Thyroid gland (tissue), 4 donors: ENCODE data around the gene ZNHIT1. TPM values are rescaled to one million over a fixed set of nuclear protein-coding genes. Genes with fewer than 3 reads are reported as not detected.

Experiments
- DNase-seq, 2 donors: peaks; one replicate each; pipeline ENCODE4 v3.0.0-alpha.2; 2019
- H3K27ac ChIP-seq, 3 donors: fragments of 200-600 bp; sonication (generic); 1 replicate in 2 of 3; 2 replicates in 1 of 3; pipeline ENCODE4 v1.5.1; 2016 to 2019; ENCODE audit warnings: mild to moderate bottlenecking in 1 of 3, moderate library complexity in 1 of 3
- H3K27me3 ChIP-seq: fragments of 200-600 bp; sonication (generic); one replicate; pipeline ENCODE4 v1.5.1; 2019
- H3K36me3 ChIP-seq, 2 donors: fragments of 200-600 bp; sonication (generic); one replicate each; pipeline ENCODE4 v1.5.1; 2016 to 2019
- H3K4me1 ChIP-seq, 2 donors: fragments of 200-600 bp; sonication (generic); one replicate each; pipeline ENCODE4 v1.5.1; 2017 to 2019
- H3K4me3 ChIP-seq, 3 donors: fragments of 200-600 bp; sonication (generic); replicated peaks in 1 of 3; 1 replicate in 2 of 3; 2 replicates in 1 of 3; pipeline ENCODE4 v1.5.1; 2016; ENCODE audit warnings: mild to moderate bottlenecking in 1 of 3
- H3K9me3 ChIP-seq: fragments of 200-600 bp; sonication (generic); one replicate; pipeline ENCODE4 v1.5.1; 2017
- POLR2A ChIP-seq, 2 donors: fragments of 450-650 bp; IDR thresholded peaks; one replicate each; pipeline ENCODE4 v1.6.1; 2017; ENCODE audit warnings: antibody characterized with exemption in 2 of 2, mild to moderate bottlenecking in 2 of 2, moderate library complexity in 1 of 2
- WGBS, 2 donors: methylation state at CpG; one replicate each; pipeline ENCODE4 v1.1.5; 2017; 5-methylcytosine and 5-hydroxymethylcytosine counted together
- intact Hi-C: fragments of 100-400 bp; cut with DNase I; formaldehyde crosslinking; loops from one replicate; pipeline ENCODE4 v1.15.1; 2023
- total RNA-seq, 4 donors: library from RNA; depleted of rRNA; stranded (reverse); fragments of >200 nt; gene quantifications; one replicate each; pipeline ENCODE4 v1.2.3, GENCODE V29; 2016
- TF ChIP-seq, protein P1 (sequence below), 6 experiments: fragments of 200-600 bp in 3 of 6; fragments of 450-650 bp in 3 of 6; sonication (generic) in 3 of 6; IDR thresholded peaks; one replicate each; pipeline ENCODE4 v1.5.1; 2016 to 2019; ENCODE audit warnings: antibody characterized with exemption in 6 of 6, mild to moderate bottlenecking in 2 of 6, inconsistent platforms in 1 of 6, moderate library complexity in 1 of 6

ZNHIT1 gene
- total RNA-seq, 4 donors from 2014 or later, result 71.5 to 141 (median 107) TPM

DNA sequence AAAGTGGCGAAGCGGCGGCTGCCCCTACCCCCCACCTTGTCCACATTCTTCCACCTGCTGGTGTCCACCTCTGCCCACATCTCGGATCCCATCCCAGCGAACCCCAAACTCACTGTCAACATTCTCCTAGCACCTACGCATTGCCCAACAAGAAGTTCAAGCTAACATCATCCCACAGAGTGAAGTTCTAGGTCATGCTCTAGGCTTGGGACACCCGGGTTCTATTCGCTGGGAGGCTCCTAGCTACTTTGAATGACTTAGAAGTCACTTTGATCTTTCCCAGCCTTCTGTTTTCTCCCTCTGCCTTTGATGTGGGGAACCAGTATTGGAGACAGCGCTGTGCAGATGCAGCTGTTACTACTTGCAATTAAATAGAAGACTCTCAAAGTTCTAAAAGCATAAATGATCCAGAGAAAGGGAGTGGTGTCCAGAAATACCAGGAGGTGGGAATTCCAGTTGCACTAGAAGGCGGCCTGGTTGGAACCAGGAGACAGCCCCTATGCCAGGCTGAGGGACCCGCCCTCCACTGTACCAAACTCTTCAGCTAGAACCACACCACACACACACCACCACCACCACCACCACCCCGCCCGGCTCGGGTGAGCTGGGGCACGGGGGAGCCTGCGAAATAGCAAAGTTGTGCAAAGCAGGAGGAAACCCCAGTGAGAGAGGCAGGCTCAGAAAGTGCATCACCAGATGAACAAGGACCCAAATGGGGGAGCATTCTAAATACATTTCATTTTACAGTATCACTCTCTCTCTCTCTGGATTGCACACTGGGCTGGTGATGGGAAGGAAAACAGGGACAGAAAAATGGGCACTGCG is 47.1 kb upstream of the ZNHIT1 start:
- intact Hi-C loops, result no loop called here
- no peaks in the 10 kb centered on the region for H3K9me3 ChIP-seq
- peaks cover 23 to 41% of the 10 kb centered on the region in 2 donors for H3K4me1 ChIP-seq
- WGBS, 2 donors, result 4 to 5% methylated on average over 12 to 17 of the region's 17 CpGs
- H3K27ac ChIP-seq, result no peak overlapping the region
- no peak for DNase-seq
- H3K27me3 ChIP-seq, result peaks cover 37% of the 10 kb centered on the region
- H3K4me3 ChIP-seq, result no peak overlapping the region
- no peaks in the 10 kb centered on the region for H3K36me3 ChIP-seq
- TF ChIP-seq, protein P1, sequence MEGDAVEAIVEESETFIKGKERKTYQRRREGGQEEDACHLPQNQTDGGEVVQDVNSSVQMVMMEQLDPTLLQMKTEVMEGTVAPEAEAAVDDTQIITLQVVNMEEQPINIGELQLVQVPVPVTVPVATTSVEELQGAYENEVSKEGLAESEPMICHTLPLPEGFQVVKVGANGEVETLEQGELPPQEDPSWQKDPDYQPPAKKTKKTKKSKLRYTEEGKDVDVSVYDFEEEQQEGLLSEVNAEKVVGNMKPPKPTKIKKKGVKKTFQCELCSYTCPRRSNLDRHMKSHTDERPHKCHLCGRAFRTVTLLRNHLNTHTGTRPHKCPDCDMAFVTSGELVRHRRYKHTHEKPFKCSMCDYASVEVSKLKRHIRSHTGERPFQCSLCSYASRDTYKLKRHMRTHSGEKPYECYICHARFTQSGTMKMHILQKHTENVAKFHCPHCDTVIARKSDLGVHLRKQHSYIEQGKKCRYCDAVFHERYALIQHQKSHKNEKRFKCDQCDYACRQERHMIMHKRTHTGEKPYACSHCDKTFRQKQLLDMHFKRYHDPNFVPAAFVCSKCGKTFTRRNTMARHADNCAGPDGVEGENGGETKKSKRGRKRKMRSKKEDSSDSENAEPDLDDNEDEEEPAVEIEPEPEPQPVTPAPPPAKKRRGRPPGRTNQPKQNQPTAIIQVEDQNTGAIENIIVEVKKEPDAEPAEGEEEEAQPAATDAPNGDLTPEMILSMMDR (IDR thresholded peaks at IDR 0.05), result no peak
- no peak for TF ChIP-seq POLR2A (IDR thresholded peaks at IDR 0.05)

DNA sequence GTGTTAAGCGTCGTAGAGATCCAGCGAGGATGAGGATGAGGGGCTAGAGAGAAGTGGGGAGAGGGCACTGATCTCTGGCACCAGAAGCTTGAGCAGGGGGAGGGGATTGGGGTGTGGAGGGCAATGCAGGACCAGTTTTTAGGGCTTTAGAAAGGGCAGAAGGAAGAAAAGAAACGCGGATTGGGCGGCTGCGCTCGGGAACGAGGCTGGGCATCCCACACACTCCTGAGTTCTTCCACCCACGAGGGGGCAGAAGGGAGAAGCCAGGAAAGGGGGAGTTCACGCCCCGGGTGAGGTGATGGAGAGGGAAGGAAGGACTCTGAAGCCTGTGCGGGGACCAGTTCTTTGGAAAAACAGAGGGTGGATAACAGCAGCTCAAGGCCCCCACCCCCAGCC is 46.5 kb upstream of the ZNHIT1 start:
- Histone ChIP-seq H3K4me3 (no peak overlapping the region), H3K27me3 (peaks cover 33% of the 10 kb centered on the region), H3K9me3 (no peaks in the 10 kb centered on the region), H3K4me1 (peaks cover 22 to 40% of the 10 kb centered on the region in 2 donors), H3K36me3 (no peaks in the 10 kb centered on the region), H3K27ac (no peak overlapping the region)
- DNase-seq, result no peak
- TF ChIP-seq, protein P1 (IDR thresholded peaks at IDR 0.05), result no peak
- no peak for TF ChIP-seq POLR2A (IDR thresholded peaks at IDR 0.05)
- WGBS, 2 donors, result 4% methylated on average over 12 to 13 of the region's 13 CpGs
- intact Hi-C loops, result no loop called here

DNA sequence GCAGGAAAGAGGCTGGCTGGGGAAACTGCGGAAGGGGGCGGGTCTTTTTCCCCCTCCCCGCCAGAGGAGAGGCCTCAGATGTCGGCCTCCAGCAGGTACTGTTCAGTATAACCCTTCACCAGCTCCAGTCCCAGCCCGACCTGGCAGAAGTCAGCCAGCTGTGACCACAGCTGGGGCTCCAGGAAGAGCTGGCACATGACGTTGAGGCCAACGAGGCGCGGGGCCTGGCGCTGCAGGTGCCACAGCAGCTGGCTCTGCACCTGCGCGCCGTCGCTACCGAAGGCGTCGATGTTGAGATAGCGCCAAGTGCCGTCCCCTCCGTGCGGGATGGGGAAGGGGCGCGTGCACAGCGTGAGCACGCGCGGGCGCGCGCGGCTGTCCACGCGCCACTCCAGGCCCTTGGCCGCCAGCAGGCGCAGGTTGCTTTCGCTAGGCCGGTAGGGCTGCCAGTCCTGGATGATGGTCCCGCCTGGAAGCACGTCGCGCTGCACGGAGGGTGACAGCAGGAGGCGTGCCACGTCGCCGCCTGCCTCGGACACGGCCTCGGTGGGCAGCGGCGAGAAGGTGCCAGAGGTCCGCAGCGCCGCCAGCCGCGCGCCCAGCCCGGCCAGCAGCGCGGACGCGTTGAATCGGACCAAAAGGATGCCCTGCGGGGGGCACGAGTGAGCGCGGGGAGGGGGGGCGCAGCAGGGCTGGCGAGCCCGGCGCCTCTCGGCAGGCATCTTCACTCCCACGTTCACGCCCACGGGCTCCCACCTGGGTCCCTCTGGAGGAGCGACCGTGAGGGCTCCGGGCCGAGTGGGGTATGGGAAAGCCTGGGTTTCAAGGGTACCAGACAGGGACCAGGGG is 45.7 kb upstream of the ZNHIT1 start:
- no peak overlapping the region for H3K27ac ChIP-seq
- H3K4me1 ChIP-seq, result peaks cover 22 to 40% of the 10 kb centered on the region in 2 donors
- H3K4me3 ChIP-seq, result peak overlapping the region in 1 of 3 donors; percentile 22
- peak; percentile 63 to 64 for DNase-seq
- no peak for TF ChIP-seq POLR2A (IDR thresholded peaks at IDR 0.05)
- TF ChIP-seq, protein P1 (IDR thresholded peaks at IDR 0.05), result no peak
- peaks cover 33% of the 10 kb centered on the region for H3K27me3 ChIP-seq
- 0 to 2% methylated on average over 6 to 45 of the region's 79 CpGs for WGBS, 2 donors
- H3K36me3 ChIP-seq, result no peaks in the 10 kb centered on the region
- no peaks in the 10 kb centered on the region for H3K9me3 ChIP-seq
- intact Hi-C loops, result no loop called here

DNA sequence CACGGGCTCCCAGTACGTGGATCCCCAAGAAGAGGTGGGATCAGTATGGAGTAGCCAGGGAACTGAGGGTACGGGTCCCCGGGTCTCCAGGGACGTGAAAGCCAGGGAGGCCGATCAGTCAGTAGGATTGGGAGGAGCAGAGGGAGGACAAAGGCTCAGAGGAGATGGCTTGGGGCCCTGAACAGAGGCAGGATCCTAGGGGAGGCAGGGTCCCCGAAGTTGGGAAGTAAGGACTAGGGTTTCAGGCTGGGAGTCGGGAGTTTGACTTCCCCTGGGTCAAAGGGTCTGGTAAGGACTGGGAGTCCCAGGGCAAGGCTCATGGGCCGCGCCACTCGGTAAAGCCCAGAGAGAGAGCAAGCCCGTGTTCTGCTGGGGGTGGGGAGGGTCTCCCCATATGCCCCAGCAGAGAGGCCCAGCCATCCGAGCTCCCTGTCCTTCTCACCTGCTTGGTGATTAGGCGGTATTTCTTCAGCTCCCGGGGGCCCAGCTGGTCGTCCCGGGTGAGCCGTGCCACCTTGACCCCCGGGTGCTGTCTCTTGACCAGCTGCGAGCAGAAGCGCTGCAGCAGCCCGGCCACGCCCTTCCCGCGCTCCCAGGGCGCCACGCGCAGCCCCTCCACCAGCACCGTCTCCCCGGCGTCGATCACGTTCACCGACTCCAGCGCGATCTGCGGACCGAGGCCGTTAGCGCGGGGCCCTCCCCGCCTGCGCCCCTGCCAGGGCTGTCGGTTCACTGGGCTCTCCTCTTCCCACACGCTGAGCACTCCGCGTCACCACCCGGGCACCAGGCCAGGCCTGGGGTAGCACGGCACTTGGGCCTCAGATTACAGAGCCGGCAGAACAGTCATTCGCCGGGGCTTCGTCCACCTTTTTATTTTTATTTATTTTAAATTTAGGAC is 44.9 kb upstream of the ZNHIT1 start:
- Histone ChIP-seq H3K9me3 (no peaks in the 10 kb centered on the region), H3K27me3 (peaks cover 33% of the 10 kb centered on the region), H3K36me3 (no peaks in the 10 kb centered on the region), H3K4me3 (peak overlapping the region in 1 of 3 donors; percentile 22), H3K4me1 (peaks cover 22 to 40% of the 10 kb centered on the region in 2 donors), H3K27ac (peak overlapping the region in 1 of 3 donors; percentile 38)
- DNase-seq, result peak; percentile 94 to 95
- WGBS, 2 donors, result 4 to 6% methylated on average over 19 to 27 of the region's 53 CpGs
- no peak for TF ChIP-seq POLR2A (IDR thresholded peaks at IDR 0.05)
- TF ChIP-seq, protein P1 (IDR thresholded peaks at IDR 0.05), result no peak
- intact Hi-C loops, result no loop called here
